Calu3 (cell line): ENCODE data around the gene RUVBL1. TPM values are rescaled to one million over a fixed set of nuclear protein-coding genes. Genes with fewer than 3 reads are reported as not detected.
A peak's percentile ranks its signal among the peaks of the same experiment; 100 is the strongest.

Experiments used
- BruUV-seq: library from RNA; stranded (reverse); fragments of 400-500 nt; replicated peaks from 2 replicates; lab custom pipeline; 2021; lab: Mats Ljungman, UMichigan
- CTCF ChIA-PET: fragments of 300-600 bp; sonication (Branson Sonifier 250); formaldehyde crosslinking; loops from one replicate; lab custom pipeline; 2022; ENCODE audit warnings: antibody characterized with exemption; lab: Charles Lee
- DNase-seq: peaks from one replicate; pipeline ENCODE4 v3.0.0; 2022
- H3K27ac Mint-ChIP-seq: one replicate; pipeline ENCODE4 v1.8.0; 2022; ENCODE audit warnings: mixed read lengths; ENCODE audit not compliant: unreplicated experiment
- H3K27me3 Mint-ChIP-seq: one replicate; pipeline ENCODE4 v1.8.0; 2022; ENCODE audit warnings: mixed read lengths; ENCODE audit not compliant: unreplicated experiment
- H3K36me3 Mint-ChIP-seq: one replicate; pipeline ENCODE4 v1.8.0; 2022; ENCODE audit warnings: mild to moderate bottlenecking, moderate library complexity, mixed read lengths; ENCODE audit not compliant: insufficient read depth, unreplicated experiment
- H3K4me1 Mint-ChIP-seq: one replicate; pipeline ENCODE4 v1.8.0; 2022; ENCODE audit warnings: mild to moderate bottlenecking, low read depth, mixed read lengths; ENCODE audit not compliant: unreplicated experiment
- H3K4me3 Mint-ChIP-seq: one replicate; pipeline ENCODE4 v1.8.0; 2022; ENCODE audit warnings: mild to moderate bottlenecking, low read depth, moderate library complexity, mixed read lengths; ENCODE audit not compliant: unreplicated experiment
- H3K9me3 Mint-ChIP-seq: one replicate; pipeline ENCODE4 v1.8.0; 2022; ENCODE audit warnings: low read depth, mixed read lengths; ENCODE audit not compliant: unreplicated experiment
- intact Hi-C: fragments of 100-400 bp; cut with micrococcal nuclease; formaldehyde crosslinking; loops from one replicate; pipeline ENCODE4 v1.10.0; 2022; ENCODE audit not compliant: unreplicated experiment
- total RNA-seq: library from RNA; stranded (reverse); gene quantifications from 2 replicates; pipeline ENCODE4 v1.2.3, GENCODE V29; 2022
- TF ChIP-seq, protein P1 (sequence below): fragments of 200-600 bp; IDR thresholded peaks from one replicate; pipeline ENCODE4 v1.8.0; 2022; ENCODE audit warnings: antibody characterized with exemption; ENCODE audit not compliant: unreplicated experiment

The RUVBL1 gene
- total RNA-seq, 1 experiment from 2014 or later: 167 TPM

DNA sequence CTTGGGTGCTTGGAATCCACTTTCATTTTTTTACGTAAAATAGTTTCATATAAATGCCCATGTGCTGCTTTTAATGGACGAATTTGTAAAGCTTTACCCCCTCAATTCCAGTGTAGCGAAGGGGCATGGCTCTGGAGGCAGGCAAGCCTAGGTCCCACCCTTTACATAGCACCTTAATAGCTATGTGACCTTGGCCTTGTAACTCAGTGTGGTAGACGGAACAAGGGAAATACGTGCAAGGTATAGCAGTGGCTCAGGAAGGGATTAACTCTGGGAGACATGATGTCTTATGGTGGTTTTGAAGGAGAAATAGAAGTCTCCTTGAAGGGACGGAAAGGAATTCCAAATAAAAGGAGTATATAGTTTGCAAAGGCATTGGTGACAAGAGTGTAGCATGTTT is 70.0 kb downstream of the RUVBL1 start:
- peaks cover 73% of the 10 kb centered on the region for H3K36me3 Mint-ChIP-seq
- TF ChIP-seq, protein P1, sequence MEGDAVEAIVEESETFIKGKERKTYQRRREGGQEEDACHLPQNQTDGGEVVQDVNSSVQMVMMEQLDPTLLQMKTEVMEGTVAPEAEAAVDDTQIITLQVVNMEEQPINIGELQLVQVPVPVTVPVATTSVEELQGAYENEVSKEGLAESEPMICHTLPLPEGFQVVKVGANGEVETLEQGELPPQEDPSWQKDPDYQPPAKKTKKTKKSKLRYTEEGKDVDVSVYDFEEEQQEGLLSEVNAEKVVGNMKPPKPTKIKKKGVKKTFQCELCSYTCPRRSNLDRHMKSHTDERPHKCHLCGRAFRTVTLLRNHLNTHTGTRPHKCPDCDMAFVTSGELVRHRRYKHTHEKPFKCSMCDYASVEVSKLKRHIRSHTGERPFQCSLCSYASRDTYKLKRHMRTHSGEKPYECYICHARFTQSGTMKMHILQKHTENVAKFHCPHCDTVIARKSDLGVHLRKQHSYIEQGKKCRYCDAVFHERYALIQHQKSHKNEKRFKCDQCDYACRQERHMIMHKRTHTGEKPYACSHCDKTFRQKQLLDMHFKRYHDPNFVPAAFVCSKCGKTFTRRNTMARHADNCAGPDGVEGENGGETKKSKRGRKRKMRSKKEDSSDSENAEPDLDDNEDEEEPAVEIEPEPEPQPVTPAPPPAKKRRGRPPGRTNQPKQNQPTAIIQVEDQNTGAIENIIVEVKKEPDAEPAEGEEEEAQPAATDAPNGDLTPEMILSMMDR: no peak
- no peak for DNase-seq
- H3K4me3 Mint-ChIP-seq: peak overlapping the region; percentile 89
- H3K27me3 Mint-ChIP-seq: no peaks in the 10 kb centered on the region
- intact Hi-C loops: no loop called here
- peaks cover 42% of the 10 kb centered on the region for H3K4me1 Mint-ChIP-seq
- H3K27ac Mint-ChIP-seq: peak overlapping the region; percentile 93
- BruUV-seq: no TSS peak
- H3K9me3 Mint-ChIP-seq: no peaks in the 10 kb centered on the region
- CTCF ChIA-PET: interaction anchor here (0.9 kb wide), 1 partner anchor 21 kb away, joined by 3 read pairs; no protein-coding TSS in a partner anchor

DNA sequence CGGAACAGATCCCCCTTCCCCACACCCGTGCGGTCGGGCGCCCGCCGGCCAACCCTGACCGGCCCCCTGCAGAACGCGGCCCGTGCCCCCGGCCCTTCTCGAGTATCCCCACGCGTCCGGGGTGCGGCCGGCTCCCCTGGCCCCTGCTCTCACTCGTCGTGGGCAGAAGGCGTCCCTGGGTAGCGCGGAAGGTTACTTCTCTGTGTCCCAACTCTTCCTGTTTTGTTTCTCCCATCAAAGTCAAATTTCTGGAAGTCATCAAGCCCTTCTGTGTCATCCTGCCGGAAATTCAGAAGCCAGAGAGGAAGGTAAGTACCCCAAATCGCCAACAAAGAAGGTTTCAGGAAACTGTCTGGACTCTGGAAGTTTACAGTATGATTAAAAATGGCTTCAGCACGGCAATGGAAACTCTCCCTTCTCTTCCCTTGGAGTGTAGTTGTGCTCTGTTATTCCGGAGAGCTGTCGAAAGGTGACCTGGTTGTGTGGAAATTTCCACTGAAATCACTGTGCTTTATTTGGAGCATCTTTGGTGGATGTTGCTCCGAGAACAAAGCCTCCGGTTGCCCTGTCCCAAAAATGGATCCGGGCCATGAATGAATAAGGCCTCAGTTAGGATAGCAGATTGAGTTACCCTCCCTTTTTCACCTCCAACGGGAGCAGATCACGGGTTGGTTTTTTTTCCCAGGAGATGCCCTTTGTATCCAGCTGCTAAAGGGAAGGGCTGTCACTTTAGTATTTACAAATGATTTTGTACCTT is 70.8 kb downstream of the RUVBL1 start:
- peaks cover 64% of the 10 kb centered on the region for H3K36me3 Mint-ChIP-seq
- TF ChIP-seq, protein P1: no peak
- H3K27me3 Mint-ChIP-seq: no peaks in the 10 kb centered on the region
- CTCF ChIA-PET: interaction anchor here (0.5 kb wide), 1 partner anchor 39 kb away, joined by 3 read pairs; no protein-coding TSS in a partner anchor
- no peak for DNase-seq
- H3K27ac Mint-ChIP-seq: peak overlapping the region; percentile 93
- H3K9me3 Mint-ChIP-seq: no peaks in the 10 kb centered on the region
- peaks cover 42% of the 10 kb centered on the region for H3K4me1 Mint-ChIP-seq
- BruUV-seq: TSS peak; percentile 72
- intact Hi-C loops: no loop called here
- peak overlapping the region; percentile 89 for H3K4me3 Mint-ChIP-seq

DNA sequence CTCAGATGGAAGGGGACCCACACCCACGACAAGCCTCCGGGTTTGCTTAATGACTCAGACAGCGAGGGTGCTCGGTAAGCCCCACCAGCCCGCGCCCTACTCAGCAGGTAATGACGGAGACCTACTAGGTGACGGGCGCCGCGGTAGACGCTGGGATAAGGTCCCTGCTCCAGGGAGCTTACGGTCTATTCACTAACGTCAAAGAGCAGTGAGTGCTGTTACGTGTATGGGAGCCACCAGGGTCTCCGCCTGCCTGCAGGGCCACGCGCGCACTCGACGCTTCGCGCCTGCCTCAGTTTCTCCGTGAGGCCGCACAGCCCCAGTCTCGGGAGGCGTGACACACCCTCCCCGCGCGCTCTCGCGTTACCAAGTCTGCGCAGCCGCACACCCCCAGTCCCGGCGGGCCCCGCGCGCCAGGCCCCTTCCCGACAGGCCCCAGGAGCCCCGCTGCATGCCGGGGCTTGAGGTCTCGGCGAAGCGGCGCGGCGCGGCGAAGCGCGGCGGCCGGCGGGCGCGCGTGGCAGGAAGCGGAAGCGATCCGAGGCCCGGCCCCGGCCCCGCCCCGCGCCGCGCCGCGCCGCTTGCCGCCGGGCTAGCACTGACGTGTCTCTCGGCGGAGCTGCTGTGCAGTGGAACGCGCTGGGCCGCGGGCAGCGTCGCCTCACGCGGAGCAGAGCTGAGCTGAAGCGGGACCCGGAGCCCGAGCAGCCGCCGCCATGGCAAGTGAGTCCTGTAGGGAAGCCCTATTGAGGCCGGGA is 71.6 kb downstream of the RUVBL1 start, which contains the start of gene SEC61A1:
SEC61A1 (plus strand) TSS at position 601 of the 758 bp plus-strand sequence; CDS start at position 717, 116 bp downstream.
- CTCF ChIA-PET: no interaction called here
- Mint-ChIP-seq H3K9me3 (no peaks in the 10 kb centered on the region), H3K4me3 (peak within 1 kb of the TSS; percentile 89), H3K4me1 (peaks cover 42% of the 10 kb centered on the region), H3K27me3 (peaks cover 6% of the 10 kb centered on the region), H3K36me3 (peaks cover 58% of the 10 kb centered on the region), H3K27ac (peak within 1 kb of the TSS; percentile 93)
- DNase-seq: peak; percentile 100
- BruUV-seq: no TSS peak
- TF ChIP-seq, protein P1: no peak
- intact Hi-C loops: no loop called here

DNA sequence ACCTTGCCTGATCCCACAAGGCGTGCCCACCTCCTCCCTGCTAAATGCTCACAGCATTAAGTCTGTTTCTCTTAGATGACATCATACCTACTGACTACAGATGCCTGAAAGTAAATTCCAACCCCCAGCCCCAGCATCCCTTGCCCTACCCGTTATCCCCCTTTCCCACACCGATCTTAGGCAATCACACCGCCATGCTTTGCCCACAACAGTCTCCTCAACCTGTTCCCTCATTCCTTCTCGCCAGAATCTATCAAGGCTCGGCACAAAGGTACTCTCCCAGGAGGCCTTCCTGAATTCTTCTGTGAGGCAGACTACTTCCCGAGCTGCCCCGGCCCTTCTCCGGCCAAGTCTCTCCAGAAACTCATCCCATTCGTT is 72.2 kb downstream of the RUVBL1 start:
- Mint-ChIP-seq H3K4me3 (peak overlapping the region; percentile 89), H3K36me3 (peaks cover 52% of the 10 kb centered on the region), H3K9me3 (no peaks in the 10 kb centered on the region), H3K27me3 (peaks cover 12% of the 10 kb centered on the region), H3K4me1 (peaks cover 42% of the 10 kb centered on the region), H3K27ac (peak overlapping the region; percentile 93)
- no TSS peak for BruUV-seq
- TF ChIP-seq, protein P1: no peak
- intact Hi-C loops: no loop called here
- CTCF ChIA-PET: no interaction called here
- DNase-seq: no peak
